ENCODE results near the gene PKD2L1. TPM values are rescaled to one million over a fixed set of nuclear protein-coding genes. Genes with fewer than 3 reads are reported as not detected.
"Not testable (repeated sequence)": the region's sequence is repeated elsewhere in the genome, so short reads cannot be mapped to it uniquely, and the experiment has no call there.

PKD2L1 gene
- not detected in 2 replicates for polyA plus RNA-seq
- not detected in 2 replicates for polyA minus RNA-seq

DNA sequence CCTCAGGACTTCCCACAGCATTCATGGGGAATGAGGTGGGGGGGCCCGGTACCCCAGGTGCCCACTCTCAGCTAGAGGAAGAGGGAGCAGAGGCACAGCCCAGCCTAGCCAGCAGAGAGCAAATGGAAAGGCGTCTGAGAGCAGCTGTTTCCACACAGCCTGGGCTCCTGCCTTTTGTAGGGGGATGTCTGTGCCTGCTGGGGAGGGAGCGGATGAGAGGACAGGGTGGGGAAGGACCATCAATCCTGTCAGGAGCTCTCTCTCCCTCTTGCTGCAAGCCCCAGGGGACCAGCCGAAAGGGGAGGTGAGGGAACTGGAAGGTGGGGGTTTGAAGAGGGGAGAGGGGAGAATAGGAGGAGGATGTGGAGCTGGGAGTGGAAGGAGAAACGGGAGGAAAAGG lies at the start of gene PKD2L1:
TSS of gene PKD2L1 (minus strand) at position 150 of the 400 bp plus-strand sequence. CDS start at position 25, 125 bp downstream.
- no peak within 1 kb of the TSS for H2AFZ ChIP-seq (ENCODE audit: low read depth, low read length)
- H3K9me2 ChIP-seq (ENCODE audit: insufficient read depth, low read length) = no peaks in the 10 kb centered on the region
- H3K4me3 ChIP-seq (ENCODE audit: low read length) = no peak within 1 kb of the TSS
- no peak within 1 kb of the TSS for H3K9ac ChIP-seq (ENCODE audit: low read length)
- no peaks in the 10 kb centered on the region for H4K20me1 ChIP-seq (ENCODE audit: insufficient read depth)
- TF ChIP-seq CTCF (IDR thresholded peaks at IDR 0.05; ENCODE audit: poor library complexity, severe bottlenecking) = no peak
- no peak for TF ChIP-seq POLR2AphosphoS5 (IDR thresholded peaks at IDR 0.05)
- TF ChIP-seq REST (IDR thresholded peaks at IDR 0.05; ENCODE audit: borderline replicate concordance) = no peak
- TF ChIP-seq EZH2 (IDR thresholded peaks at IDR 0.05; ENCODE audit: borderline replicate concordance, insufficient read depth, low read length, poor library complexity, severe bottlenecking) = no peak
- no peak for TF ChIP-seq SMC3 (conservative IDR thresholded peaks at IDR 0.05; ENCODE audit: poor library complexity)
- TF ChIP-seq TAF1 (IDR thresholded peaks at IDR 0.05; ENCODE audit: low read depth) = no peak
- TF ChIP-seq RAD21 (conservative IDR thresholded peaks at IDR 0.05) = no peak
- TF ChIP-seq EP300 (conservative IDR thresholded peaks at IDR 0.05; ENCODE audit: poor library complexity, severe bottlenecking) = no peak
- no peak for TF ChIP-seq MXI1 (conservative IDR thresholded peaks at IDR 0.05; ENCODE audit: poor library complexity, severe bottlenecking)
- no peaks in the 10 kb centered on the region for H3K36me3 ChIP-seq (ENCODE audit: insufficient read depth, low read length)
- no peak within 1 kb of the TSS for H3K4me2 ChIP-seq (ENCODE audit: low read length)
- no peaks in the 10 kb centered on the region for H3F3A ChIP-seq (ENCODE audit: insufficient read depth, low read length, poor library complexity, severe bottlenecking)
- peaks cover 7% of the 10 kb centered on the region for H3K27me3 ChIP-seq (ENCODE audit: insufficient read depth, low read depth, low read length)
- H3K79me2 ChIP-seq (replicated peaks; ENCODE audit: insufficient read depth, low read length) = no peaks in the 10 kb centered on the region
- no peak within 1 kb of the TSS for H3K27ac ChIP-seq (ENCODE audit: low read length)
- no peaks in the 10 kb centered on the region for H3K9me3 ChIP-seq (ENCODE audit: low read length)

- no peaks in the 10 kb centered on the region for H4K20me1 ChIP-seq (ENCODE audit: insufficient read depth)
- H3K27ac ChIP-seq (ENCODE audit: low read length) = no peak overlapping the region
- H3F3A ChIP-seq (ENCODE audit: insufficient read depth, low read length, poor library complexity, severe bottlenecking) = peaks cover 2% of the 10 kb centered on the region
- H3K36me3 ChIP-seq (ENCODE audit: insufficient read depth, low read length) = no peaks in the 10 kb centered on the region
- no peak overlapping the region for H3K9ac ChIP-seq (ENCODE audit: low read length)
- peaks cover 10% of the 10 kb centered on the region for H3K79me2 ChIP-seq (replicated peaks; ENCODE audit: insufficient read depth, low read length)
- H3K9me3 ChIP-seq (ENCODE audit: low read length) = no peaks in the 10 kb centered on the region
- TF ChIP-seq SMC3 (conservative IDR thresholded peaks at IDR 0.05; ENCODE audit: poor library complexity) = no peak
- TF ChIP-seq CTCF (IDR thresholded peaks at IDR 0.05; ENCODE audit: poor library complexity, severe bottlenecking) = no peak
- TF ChIP-seq EZH2 (IDR thresholded peaks at IDR 0.05; ENCODE audit: borderline replicate concordance, insufficient read depth, low read length, poor library complexity, severe bottlenecking) = no peak
- TF ChIP-seq MXI1 (conservative IDR thresholded peaks at IDR 0.05; ENCODE audit: poor library complexity, severe bottlenecking) = no peak
- TF ChIP-seq POLR2AphosphoS5 (IDR thresholded peaks at IDR 0.05) = no peak
- TF ChIP-seq EP300 (conservative IDR thresholded peaks at IDR 0.05; ENCODE audit: poor library complexity, severe bottlenecking) = no peak
- TF ChIP-seq RAD21 (conservative IDR thresholded peaks at IDR 0.05) = no peak
- TF ChIP-seq REST (IDR thresholded peaks at IDR 0.05; ENCODE audit: borderline replicate concordance) = no peak
- no peak for TF ChIP-seq TAF1 (IDR thresholded peaks at IDR 0.05; ENCODE audit: low read depth)
- no peaks in the 10 kb centered on the region for H3K9me2 ChIP-seq (ENCODE audit: insufficient read depth, low read length)
- no peak overlapping the region for H3K4me3 ChIP-seq (ENCODE audit: low read length)
- no peak overlapping the region for H2AFZ ChIP-seq (ENCODE audit: low read depth, low read length)
- H3K4me2 ChIP-seq (ENCODE audit: low read length) = no peak overlapping the region
- no peaks in the 10 kb centered on the region for H3K27me3 ChIP-seq (ENCODE audit: insufficient read depth, low read depth, low read length)
Measured at GRCh38 chr10:100377830-100378229, 47.8 kb upstream of the PKD2L1 start.

DNA sequence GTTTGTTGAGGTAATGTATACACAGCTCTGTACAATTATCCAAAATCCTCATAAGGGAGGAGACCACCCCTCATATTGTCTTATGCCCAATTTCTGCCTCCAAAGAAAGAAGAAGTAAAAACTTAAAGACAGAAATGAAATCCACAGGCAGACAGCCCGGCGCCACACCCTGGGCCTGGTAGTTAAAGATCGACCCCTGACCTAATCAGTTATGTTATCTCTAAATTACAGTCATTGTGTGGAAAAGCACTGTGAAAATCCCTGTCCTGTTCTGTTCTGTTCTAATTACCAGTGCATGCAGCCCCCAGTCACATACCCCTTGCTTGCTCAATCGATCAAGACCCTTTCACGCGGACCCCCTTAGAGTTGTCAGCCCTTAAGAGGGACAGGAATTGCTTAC lies 46.6 kb upstream of the PKD2L1 start:
- H3K9me2 ChIP-seq (ENCODE audit: insufficient read depth, low read length); H3K4me3 ChIP-seq (ENCODE audit: low read length); H3K9me3 ChIP-seq (ENCODE audit: low read length); H3F3A ChIP-seq (ENCODE audit: insufficient read depth, low read length, poor library complexity, severe bottlenecking); H3K9ac ChIP-seq (ENCODE audit: low read length); H3K4me2 ChIP-seq (ENCODE audit: low read length); H3K27ac ChIP-seq (ENCODE audit: low read length); H3K27me3 ChIP-seq (ENCODE audit: insufficient read depth, low read depth, low read length); H2AFZ ChIP-seq (ENCODE audit: low read depth, low read length); H4K20me1 ChIP-seq (ENCODE audit: insufficient read depth); H3K36me3 ChIP-seq (ENCODE audit: insufficient read depth, low read length): not testable (repeated sequence)
- peaks cover 10% of the 10 kb centered on the region for H3K79me2 ChIP-seq (replicated peaks; ENCODE audit: insufficient read depth, low read length)
